ENCODE measurements around the gene RCBTB1.

RCBTB1 gene

DNA sequence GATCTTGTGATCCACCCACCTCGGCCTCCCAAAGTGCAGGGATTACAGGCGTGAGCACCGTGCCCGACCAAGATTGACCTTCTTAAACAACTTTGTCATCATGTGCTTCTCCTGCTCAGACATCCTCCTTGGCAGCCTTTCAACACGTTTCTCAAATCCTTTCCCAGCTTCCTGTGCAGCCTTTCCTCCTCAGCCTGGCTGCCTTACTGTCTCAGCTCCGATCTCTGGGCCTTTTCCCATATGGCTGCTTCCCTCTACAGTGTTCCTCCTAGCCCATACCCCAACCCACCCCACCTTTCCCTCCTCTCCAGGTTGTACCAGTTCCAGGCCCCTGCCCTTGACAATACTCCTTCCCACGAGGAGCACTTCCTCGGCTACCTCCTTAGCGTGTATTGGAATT is 82.4 kb downstream of the RCBTB1 start:
- DNase-seq = no peak

DNA sequence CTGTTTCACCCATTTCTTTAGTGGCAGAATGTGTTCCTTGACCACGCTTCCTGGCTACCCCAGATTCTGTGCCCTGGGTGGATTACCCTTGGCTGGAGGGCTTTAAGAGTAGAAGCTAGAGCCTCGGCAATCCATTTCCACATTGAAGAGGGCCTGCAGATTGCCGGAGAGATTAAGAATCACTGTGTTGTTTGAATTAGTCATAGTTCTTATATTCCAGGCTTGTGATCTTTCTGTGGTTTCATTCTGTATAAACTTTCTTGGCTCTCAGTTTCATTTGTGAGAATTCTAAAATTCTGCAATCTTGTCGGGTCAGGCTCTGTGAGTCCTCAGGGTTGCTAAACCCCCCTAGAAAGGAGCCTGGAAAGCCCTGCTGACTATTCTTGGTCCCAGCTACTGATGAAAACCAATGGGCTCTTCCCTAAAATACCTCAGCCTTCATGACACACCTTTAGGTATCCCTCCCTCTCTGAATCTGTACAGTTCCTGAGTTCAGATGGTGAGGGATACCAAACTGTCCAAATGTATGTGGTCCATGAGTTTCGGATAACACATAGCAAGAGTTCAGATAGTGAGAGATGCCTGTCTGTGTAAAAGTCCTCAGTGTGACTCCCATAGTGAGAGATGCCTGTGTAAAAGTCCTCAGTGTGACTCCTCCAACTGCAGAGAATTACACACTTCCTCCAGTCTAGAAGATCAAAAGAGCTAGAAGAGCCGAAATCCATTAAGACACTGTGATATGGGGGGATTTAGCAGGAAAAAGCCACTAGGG is 85.3 kb downstream of the RCBTB1 start:
- no peak for DNase-seq

DNA sequence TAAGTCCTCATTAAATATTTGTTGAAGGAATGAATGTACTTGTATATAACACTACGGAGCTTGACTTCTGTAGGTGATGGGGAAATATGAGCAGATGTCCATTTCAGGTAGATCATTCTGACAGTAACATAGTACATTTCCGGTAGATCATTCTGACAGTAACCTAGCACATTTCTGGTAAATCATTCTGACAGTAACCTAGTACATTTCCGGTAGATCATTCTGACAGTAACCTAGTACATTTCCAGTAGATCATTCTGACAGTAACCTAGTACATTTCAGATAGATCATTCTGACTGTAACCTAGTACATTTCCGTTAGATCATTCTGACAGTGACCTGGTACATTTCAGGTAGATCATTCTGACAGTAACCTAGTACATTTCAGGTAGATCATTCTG is 87.2 kb downstream of the RCBTB1 start:
- DNase-seq = no peak

DNA sequence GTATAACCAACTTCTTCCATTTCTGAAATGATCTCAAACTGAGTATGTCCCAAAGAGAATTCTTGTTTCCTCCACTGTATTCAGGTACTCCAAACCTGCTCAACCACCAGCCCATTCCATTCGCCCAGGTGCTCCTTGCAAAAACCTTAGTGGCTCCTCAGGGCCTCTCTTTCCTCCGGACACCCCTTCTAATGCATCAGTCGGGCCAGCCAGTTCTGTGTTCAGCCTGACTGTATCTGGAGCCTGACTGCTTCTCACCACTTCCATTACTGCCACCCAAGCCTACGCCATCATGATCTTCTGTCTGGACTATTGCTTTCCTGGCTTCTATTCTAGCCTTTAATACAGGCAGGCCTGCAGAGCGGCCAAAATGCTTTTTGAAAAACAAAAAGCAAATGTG is 88.1 kb downstream of the RCBTB1 start:
- DNase-seq = no peak

DNA sequence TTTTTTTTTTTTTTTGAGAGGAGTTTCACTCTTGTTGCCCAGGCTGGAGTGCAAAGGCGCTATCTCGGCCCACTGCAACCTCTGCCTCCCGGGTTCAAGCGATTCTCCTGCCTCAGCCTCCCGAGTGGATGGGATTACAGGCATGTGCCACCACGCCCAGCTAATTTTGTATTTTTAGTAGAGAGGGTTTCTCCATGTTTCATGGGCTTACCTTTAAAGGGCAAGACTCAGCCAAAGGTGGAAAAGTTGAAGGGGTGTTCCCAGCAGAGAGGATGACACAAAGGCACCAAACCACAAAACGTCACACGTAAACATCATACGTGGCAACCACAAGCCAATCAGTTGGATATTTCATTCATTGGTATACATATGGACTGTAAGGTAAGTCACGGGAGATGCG is 88.5 kb downstream of the RCBTB1 start:
- DNase-seq = peak; percentile 43

DNA sequence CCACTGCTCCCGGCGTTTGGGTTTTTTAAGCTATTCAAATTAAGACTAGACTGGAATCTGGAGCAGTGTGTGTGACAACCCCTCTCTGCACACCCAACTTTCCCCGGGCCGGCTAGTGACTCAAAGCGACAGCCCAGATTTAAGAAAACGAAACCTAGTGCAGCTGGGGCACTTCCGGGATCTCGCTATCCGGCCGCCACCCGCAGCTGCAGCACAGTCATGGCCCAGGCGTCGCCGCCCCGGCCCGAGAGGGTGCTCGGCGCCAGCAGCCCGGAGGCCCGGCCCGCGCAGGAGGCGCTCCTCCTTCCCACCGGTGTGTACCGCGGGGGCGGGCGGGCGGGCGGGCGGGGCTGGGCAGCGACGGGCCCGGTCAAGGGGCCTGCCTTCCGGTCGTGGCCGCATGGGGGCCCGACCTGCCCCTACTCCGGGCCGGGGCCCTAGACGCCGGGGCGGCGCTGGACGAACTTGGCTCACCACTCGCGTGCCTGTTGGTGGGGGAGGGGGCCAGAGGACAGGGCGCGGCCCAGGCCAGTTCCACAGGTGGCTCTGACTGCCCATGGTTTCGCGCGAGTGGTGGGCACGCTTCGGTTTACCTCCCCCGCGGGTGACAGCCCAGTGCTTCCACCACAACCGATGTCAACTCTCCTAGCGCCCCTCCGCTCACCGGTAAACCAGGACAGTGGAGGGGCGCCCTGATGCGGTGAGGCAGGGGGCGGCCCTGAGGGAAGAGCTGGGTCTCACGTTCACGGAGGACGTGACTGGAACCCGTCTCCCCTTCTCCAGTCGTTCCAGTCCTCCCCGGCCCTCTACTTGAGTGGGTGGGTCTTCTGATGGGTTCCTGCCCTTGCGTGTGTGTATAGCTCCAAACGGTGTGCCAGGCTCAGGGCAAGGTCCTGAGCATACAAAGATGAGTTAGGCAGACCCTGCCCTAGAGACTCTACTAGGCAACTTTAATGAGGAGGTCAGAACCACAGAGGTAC is 89.3 kb downstream of the RCBTB1 start, which contains the start of gene PHF11:
Gene PHF11, plus strand, starts transcription at position 171 of the 980 bp plus-strand sequence. Its CDS starts 49 bp downstream, at position 220.
- peak; percentile 90 for DNase-seq

DNA sequence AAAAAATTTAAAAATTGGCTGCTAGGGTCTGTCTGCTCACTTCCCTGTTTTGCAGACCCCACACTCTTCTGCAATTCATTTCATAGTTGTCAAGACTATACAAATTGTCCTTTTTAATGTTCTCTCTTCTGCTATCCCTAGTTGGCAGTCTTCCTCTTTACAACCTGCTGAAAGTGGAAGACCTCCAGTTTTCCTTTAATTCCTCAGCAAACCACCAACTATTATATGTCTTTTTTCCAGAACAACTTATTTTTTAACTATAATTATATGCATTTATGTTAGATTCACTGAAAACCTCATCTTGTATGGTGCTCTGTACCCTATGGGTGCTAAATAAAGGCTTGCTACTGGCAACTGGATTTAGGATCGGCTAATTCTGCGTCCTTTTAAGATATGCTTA is 90.7 kb downstream of the RCBTB1 start:
- no peak for DNase-seq

DNA sequence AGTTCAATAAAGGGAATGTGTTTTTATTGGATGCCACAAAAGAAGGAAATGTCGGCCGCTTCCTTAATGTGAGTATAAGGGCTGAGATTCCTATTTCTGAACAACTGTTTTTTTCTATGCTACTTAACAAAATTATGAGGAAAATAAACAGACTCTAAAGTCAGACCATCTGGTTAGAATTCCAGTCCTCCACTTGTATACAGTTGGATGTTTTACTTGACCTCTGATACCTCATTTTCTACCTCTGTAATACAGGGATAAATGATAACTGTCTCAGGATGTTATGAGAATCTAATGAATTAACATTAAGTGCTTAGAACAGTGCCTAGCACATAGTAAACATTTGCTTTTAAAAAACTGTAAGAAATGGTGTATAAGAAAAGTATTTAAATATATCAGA is 96.8 kb downstream of the RCBTB1 start:
- no peak for DNase-seq

All from CD4-positive, alpha-beta T cell treated with Interleukin-17A for 4 hours (primary cell).